Esophagus muscularis mucosa (tissue), 4 donors: Measurements from ENCODE around the gene MOB3A. TPM values are rescaled to one million over a fixed set of nuclear protein-coding genes. Genes with fewer than 3 reads are reported as not detected.
A peak's percentile ranks its signal among the peaks of the same experiment; 100 is the strongest.

Experiments
- DNase-seq: peaks from one replicate; pipeline ENCODE4 v3.0.0-alpha.2; 2017; ENCODE audit errors: extremely low spot score
- H3K27ac ChIP-seq, 4 donors: fragments of 200-600 bp; sonication (generic); replicated peaks in 1 of 4; 1 replicate in 3 of 4; 2 replicates in 1 of 4; pipeline ENCODE4 v1.5.1; 2016 to 2019; ENCODE audit warnings: mild to moderate bottlenecking in 1 of 4
- H3K27me3 ChIP-seq, 4 donors: fragments of 200-600 bp; sonication (generic); one replicate each; pipeline versions ENCODE4 v1.5.1 to v1.6.0; 2016 to 2019
- H3K36me3 ChIP-seq, 4 donors: fragments of 200-600 bp; sonication (generic); one replicate each; pipeline ENCODE4 v1.5.1; 2016 to 2019
- H3K4me1 ChIP-seq, 4 donors: fragments of 200-600 bp; sonication (generic); one replicate each; pipeline ENCODE4 v1.5.1; 2016 to 2019
- H3K4me3 ChIP-seq, 4 donors: fragments of 200-600 bp; sonication (generic); 1 replicate in 2 of 4; 2 replicates in 2 of 4; pipeline ENCODE4 v1.5.1; 2016 to 2019; ENCODE audit warnings: mild to moderate bottlenecking in 4 of 4, moderate library complexity in 1 of 4
- H3K9me3 ChIP-seq, 4 donors: fragments of 200-600 bp; sonication (generic); 1 replicate in 3 of 4; 2 replicates in 1 of 4; pipeline ENCODE4 v1.5.1; 2016 to 2019
- EP300 ChIP-seq: sonication (generic); formaldehyde crosslinking; IDR thresholded peaks from one replicate; pipeline ENCODE4 v1.6.1; 2017; ENCODE audit warnings: antibody characterized with exemption
- POLR2A ChIP-seq: fragments of 450-650 bp; IDR thresholded peaks from one replicate; pipeline ENCODE4 v1.6.1; 2017; ENCODE audit warnings: antibody characterized with exemption, moderate library complexity, mild to moderate bottlenecking, low read depth
- POLR2AphosphoS5 ChIP-seq, 2 donors: sonication (generic); formaldehyde crosslinking; IDR thresholded peaks; one replicate each; pipeline ENCODE4 v1.6.1; 2017; ENCODE audit warnings: antibody characterized with exemption in 2 of 2
- WGBS: methylation state at CpG from one replicate; pipeline ENCODE4 v1.1.5; 2018; 5-methylcytosine and 5-hydroxymethylcytosine counted together
- intact Hi-C: fragments of 100-400 bp; cut with DNase I; formaldehyde crosslinking; loops from one replicate; pipeline ENCODE4 v1.15.1; 2023
- total RNA-seq, 4 donors: library from RNA; depleted of rRNA; stranded (reverse); fragments of >200 nt; gene quantifications; one replicate each; pipeline versions ENCODE4 v1.1.0 to v1.2.1, GENCODE V29; 2016
- TF ChIP-seq, protein P1 (sequence below), 3 experiments: fragments of 200-600 bp in 2 of 3; fragments of 450-650 bp in 1 of 3; sonication (generic) in 2 of 3; IDR thresholded peaks; one replicate each; pipeline ENCODE4 v1.5.1; 2017 to 2019; ENCODE audit warnings: antibody characterized with exemption in 3 of 3, mild to moderate bottlenecking in 2 of 3, moderate library complexity in 1 of 3

MOB3A gene
- total RNA-seq, 4 donors from 2014 or later: 43.6 to 85.2 (median 56.3) TPM

- Histone ChIP-seq H3K27ac (peak overlapping the region; percentile 99 to 100 (median 100)), H3K27me3 (no peaks in the 10 kb centered on the region), H3K9me3 (no peaks in the 10 kb centered on the region), H3K4me1 (peaks cover 86 to 95% (median 91%) of the 10 kb centered on the region in 4 donors), H3K4me3 (no peak overlapping the region), H3K36me3 (peaks cover 27 to 82% (median 65%) of the 10 kb centered on the region in 4 donors)
- DNase-seq: no peak
- intact Hi-C loops: no loop called here
- WGBS: 58% methylated on average over 11 of the region's 14 CpGs
- TF ChIP-seq POLR2AphosphoS5 (IDR thresholded peaks at IDR 0.05) (no peak), POLR2A (peak; percentile 27)
- TF ChIP-seq, protein P1, sequence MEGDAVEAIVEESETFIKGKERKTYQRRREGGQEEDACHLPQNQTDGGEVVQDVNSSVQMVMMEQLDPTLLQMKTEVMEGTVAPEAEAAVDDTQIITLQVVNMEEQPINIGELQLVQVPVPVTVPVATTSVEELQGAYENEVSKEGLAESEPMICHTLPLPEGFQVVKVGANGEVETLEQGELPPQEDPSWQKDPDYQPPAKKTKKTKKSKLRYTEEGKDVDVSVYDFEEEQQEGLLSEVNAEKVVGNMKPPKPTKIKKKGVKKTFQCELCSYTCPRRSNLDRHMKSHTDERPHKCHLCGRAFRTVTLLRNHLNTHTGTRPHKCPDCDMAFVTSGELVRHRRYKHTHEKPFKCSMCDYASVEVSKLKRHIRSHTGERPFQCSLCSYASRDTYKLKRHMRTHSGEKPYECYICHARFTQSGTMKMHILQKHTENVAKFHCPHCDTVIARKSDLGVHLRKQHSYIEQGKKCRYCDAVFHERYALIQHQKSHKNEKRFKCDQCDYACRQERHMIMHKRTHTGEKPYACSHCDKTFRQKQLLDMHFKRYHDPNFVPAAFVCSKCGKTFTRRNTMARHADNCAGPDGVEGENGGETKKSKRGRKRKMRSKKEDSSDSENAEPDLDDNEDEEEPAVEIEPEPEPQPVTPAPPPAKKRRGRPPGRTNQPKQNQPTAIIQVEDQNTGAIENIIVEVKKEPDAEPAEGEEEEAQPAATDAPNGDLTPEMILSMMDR (IDR thresholded peaks at IDR 0.05): no peak
Measured at GRCh38 chr19:2045501-2046045, 50.6 kb downstream of the MOB3A start.

DNA sequence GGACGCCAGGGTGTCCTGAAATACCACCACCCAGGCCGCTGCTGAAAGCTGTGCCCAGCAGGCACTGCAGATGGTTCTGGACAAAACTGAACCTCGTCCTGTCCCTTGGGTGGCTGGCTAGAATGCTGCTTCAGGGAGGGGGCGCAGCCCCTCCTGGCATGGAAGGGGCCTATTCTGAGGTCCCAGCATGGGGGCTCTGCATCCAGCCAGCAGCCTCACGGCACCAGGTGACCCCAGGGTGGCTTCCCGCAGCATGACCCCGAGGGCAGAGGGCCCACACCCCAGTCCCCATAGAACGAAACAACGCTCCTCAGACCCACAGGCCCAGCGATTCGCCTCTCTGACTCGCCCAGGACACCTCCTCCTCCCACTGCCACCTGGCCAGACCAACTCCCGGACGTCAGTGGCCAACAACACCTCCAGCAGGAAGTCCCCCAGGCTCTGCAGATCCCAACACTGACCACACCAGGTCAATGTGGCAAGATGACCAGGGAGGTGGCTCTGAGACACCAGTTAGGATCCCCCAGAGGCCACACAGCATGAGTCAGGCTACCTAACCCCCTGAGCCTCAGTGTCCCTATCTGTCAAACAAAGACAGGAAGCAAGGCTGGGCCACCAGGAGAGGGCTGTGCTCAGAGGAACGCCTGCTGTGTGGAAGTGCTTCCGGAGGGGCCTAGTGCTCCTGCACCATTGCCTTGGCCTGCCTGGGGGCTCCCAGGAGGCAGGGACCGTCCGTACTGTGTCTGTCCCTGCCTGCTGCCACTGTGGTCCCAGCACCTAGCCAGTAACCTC, 51.2 kb downstream of the MOB3A start:
- Histone ChIP-seq H3K27ac (peak overlapping the region; percentile 99 to 100 (median 100)), H3K9me3 (no peaks in the 10 kb centered on the region), H3K4me1 (peaks cover 93 to 100% (median 97%) of the 10 kb centered on the region in 4 donors), H3K27me3 (no peaks in the 10 kb centered on the region), H3K4me3 (no peak overlapping the region), H3K36me3 (peaks cover 34 to 89% (median 72%) of the 10 kb centered on the region in 4 donors)
- WGBS: 88% methylated on average over 15 of the region's 18 CpGs
- TF ChIP-seq POLR2AphosphoS5 (IDR thresholded peaks at IDR 0.05) (no peak), POLR2A (no peak), EP300 (no peak)
- TF ChIP-seq, protein P1 (IDR thresholded peaks at IDR 0.05): no peak
- intact Hi-C loops: no loop called here
- no peak for DNase-seq

- no peak for TF ChIP-seq POLR2AphosphoS5 (IDR thresholded peaks at IDR 0.05)
- TF ChIP-seq, protein P1 (IDR thresholded peaks at IDR 0.05): no peak
- TF ChIP-seq EP300: no peak
- TF ChIP-seq POLR2A: no peak
- Histone ChIP-seq H3K9me3 (no peaks in the 10 kb centered on the region), H3K27ac (peak overlapping the region; percentile 99 to 100 (median 100)), H3K27me3 (no peaks in the 10 kb centered on the region), H3K36me3 (peaks cover 41 to 95% (median 80%) of the 10 kb centered on the region in 4 donors), H3K4me3 (no peak overlapping the region), H3K4me1 (peaks cover 93 to 98% (median 95%) of the 10 kb centered on the region in 4 donors)
- 84% methylated on average over 7 of the region's 11 CpGs for WGBS
- no peak for DNase-seq
- intact Hi-C loops: no loop called here
Measured at GRCh38 chr19:2043961-2044708, 52.0 kb downstream of the MOB3A start.

DNA sequence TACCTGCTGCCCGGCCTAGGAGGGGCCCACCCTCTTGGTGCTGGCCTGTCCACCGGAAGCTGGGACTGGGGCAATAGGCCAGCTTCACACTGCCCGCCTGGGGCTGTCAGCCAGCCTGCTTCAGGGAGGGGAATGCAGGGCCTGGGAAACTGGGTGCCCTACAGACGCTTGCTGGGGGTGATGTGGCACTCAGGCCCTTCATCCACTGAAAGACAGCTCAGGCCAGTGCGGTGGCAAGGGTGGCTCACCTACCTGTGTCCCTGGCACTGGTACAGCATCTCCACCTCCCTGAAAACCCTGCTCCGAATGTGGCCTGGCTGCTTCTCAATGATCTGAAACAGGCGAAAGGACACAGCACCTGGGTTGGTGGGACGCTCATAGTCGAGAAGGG, 52.9 kb downstream of the MOB3A start:
- Histone ChIP-seq H3K4me1 (peaks cover 87 to 93% (median 91%) of the 10 kb centered on the region in 4 donors), H3K27ac (peak overlapping the region; percentile 99 to 100 (median 100)), H3K9me3 (no peaks in the 10 kb centered on the region), H3K27me3 (no peaks in the 10 kb centered on the region), H3K36me3 (peaks cover 50 to 95% (median 84%) of the 10 kb centered on the region in 4 donors), H3K4me3 (peak overlapping the region in 1 of 4 donors; percentile 42)
- 80% methylated on average over 3 of the region's 9 CpGs for WGBS
- DNase-seq: no peak
- intact Hi-C loops: no loop called here
- TF ChIP-seq, protein P1 (IDR thresholded peaks at IDR 0.05): no peak
- TF ChIP-seq POLR2A (no peak), EP300 (no peak), POLR2AphosphoS5 (IDR thresholded peaks at IDR 0.05) (no peak)
